ENCODE results near the gene SLC9A9. TPM values are rescaled to one million over a fixed set of nuclear protein-coding genes. Genes with fewer than 3 reads are reported as not detected.

Gene SLC9A9
- total and polyA plus RNA-seq, 2 of the 8 experiments (the other 6 are each of a cell fraction or from before 2014, with no cell fraction given), result 0.48 to 1.1 TPM

DNA sequence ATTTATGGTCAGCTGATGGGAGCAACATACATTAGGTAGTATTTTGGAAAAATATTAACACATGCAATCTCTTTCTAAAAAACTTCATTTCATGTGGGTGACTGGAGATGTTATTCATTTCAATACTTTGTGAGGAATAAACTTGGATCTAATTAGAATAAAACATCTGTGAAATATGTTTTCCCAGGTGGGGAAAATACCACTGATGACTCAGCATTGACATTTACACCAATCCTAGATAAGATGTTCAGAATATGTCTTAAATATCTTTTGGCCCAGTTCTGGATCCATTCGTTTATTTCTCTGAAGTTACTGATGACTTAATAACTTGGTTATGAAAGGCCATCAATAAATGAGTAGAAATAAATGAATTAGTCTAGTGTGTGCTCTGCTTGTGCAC lies 481.1 kb downstream of the SLC9A9 start:
- Histone ChIP-seq H3K56ac (replicated peaks; ENCODE audit: insufficient read length, low read depth, low read length) (no peak overlapping the region), H3K4me2 (ENCODE audit: insufficient read depth in 1 of 2, low read depth in 2 of 2, low read length in 2 of 2) (no peak overlapping the region), H3K14ac (ENCODE audit: insufficient read length) (no peak overlapping the region), H3K18ac (ENCODE audit: extremely low read depth, low read length) (no peak overlapping the region), H4K20me1 (replicated peaks in 1 of 2; ENCODE audit: control insufficient read depth in 1 of 2, insufficient read depth in 2 of 2, low read length in 2 of 2) (no peaks in the 10 kb centered on the region), H4K91ac (replicated peaks; ENCODE audit: insufficient read length, low read length) (no peak overlapping the region), H2AK5ac (ENCODE audit: low read depth, low read length) (no peak overlapping the region), H3K27ac (ENCODE audit: low read depth, low read length) (no peak overlapping the region), H4K5ac (ENCODE audit: insufficient read length, low read depth, low read length) (no peak overlapping the region), H2BK12ac (ENCODE audit: low read depth, low read length) (no peak overlapping the region), H2AFZ (ENCODE audit: low read length) (no peak overlapping the region), H2BK15ac (ENCODE audit: low read length) (no peak overlapping the region), H3K27me3 (replicated peaks in 1 of 4; ENCODE audit: control insufficient read depth in 3 of 4, extremely low read depth in 1 of 4, insufficient read depth in 3 of 4, low read length in 3 of 4) (no peaks in the 10 kb centered on the region), H3K79me2 (ENCODE audit: control insufficient read depth in 1 of 2, insufficient read depth in 2 of 2, low read length in 2 of 2) (no peaks in the 10 kb centered on the region), H3K4me3 (ENCODE audit: extremely low read depth in 1 of 4, insufficient read depth in 2 of 4, low read depth in 3 of 4, low read length in 4 of 4) (no peak overlapping the region), H3K4ac (replicated peaks; ENCODE audit: insufficient read length, low read depth, low read length) (no peak overlapping the region), H3K9me3 (ENCODE audit: insufficient read depth in 2 of 2, low read depth in 1 of 2, low read length in 1 of 2) (no peaks in the 10 kb centered on the region), H2BK5ac (ENCODE audit: low read depth, low read length) (no peak overlapping the region), H3K4me1 (replicated peaks in 1 of 4; ENCODE audit: control insufficient read depth in 3 of 4, insufficient read depth in 4 of 4, low read length in 3 of 4) (no peaks in the 10 kb centered on the region), H2BK20ac (ENCODE audit: low read length) (no peak overlapping the region), H4K8ac (ENCODE audit: extremely low read depth, insufficient read depth, low read length) (no peak overlapping the region), H3K36me3 (ENCODE audit: control insufficient read depth in 2 of 4, insufficient read depth in 4 of 4, low read length in 3 of 4) (no peaks in the 10 kb centered on the region), H2BK120ac (replicated peaks; ENCODE audit: low read depth, low read length) (no peak overlapping the region), H3K9ac (replicated peaks in 1 of 4; ENCODE audit: extremely low read depth in 1 of 4, low read depth in 3 of 4, low read length in 3 of 4) (no peak overlapping the region), H3K23ac (ENCODE audit: insufficient read length) (no peak overlapping the region), H3K79me1 (ENCODE audit: low read depth, low read length) (no peaks in the 10 kb centered on the region), H3K23me2 (ENCODE audit: low read depth, low read length) (no peaks in the 10 kb centered on the region)
- ChIA-PET CTCF (ENCODE audit: partially characterized antibody) (interaction anchor here (0.6 to 0.8 kb wide), 2 partner anchors 19 to 283 kb away, joined by 3 to 4 read pairs; no protein-coding TSS in a partner anchor), POLR2A (ENCODE audit: partially characterized antibody) (no interaction called here)
- DNase-seq (ENCODE audit: low read depth in 1 of 2, low spot score in 2 of 2) (no peak), FAIRE-seq (no peak)
- WGBS, 2 experiments (ENCODE audit: extremely low coverage in 1 of 2, insufficient coverage in 1 of 2, insufficient read length in 1 of 2, insufficient replicate concordance in 2 of 2, low coverage in 1 of 2, low lambda C conversion rate in 2 of 2, missing lambda C conversion rate in 1 of 2), result 89% methylated on average over 1 of the region's 1 CpG; no CpG with 5 or more reads in 1 of the 2 experiments
- TF ChIP-seq RXRA (IDR thresholded peaks at IDR 0.05; ENCODE audit: insufficient read depth, low read depth, low read length) (no peak), EP300 (IDR thresholded peaks at IDR 0.05; ENCODE audit: borderline replicate concordance in 1 of 2, low read depth in 2 of 2, low read length in 2 of 2) (no peak), PHF8 (conservative IDR thresholded peaks at IDR 0.05; ENCODE audit: low read depth, low read length) (no peak), BRCA1 (IDR thresholded peaks at IDR 0.05; ENCODE audit: low read depth, low read length) (no peak), TAF7 (optimal IDR thresholded peaks at IDR 0.05; ENCODE audit: borderline replicate concordance, low read depth, low read length) (no peak), GTF2F1 (IDR thresholded peaks at IDR 0.05; ENCODE audit: borderline replicate concordance, low read depth, low read length) (no peak), MAFK (IDR thresholded peaks at IDR 0.05; ENCODE audit: low read depth, low read length) (no peak)
- TF ChIP-seq, protein P1, sequence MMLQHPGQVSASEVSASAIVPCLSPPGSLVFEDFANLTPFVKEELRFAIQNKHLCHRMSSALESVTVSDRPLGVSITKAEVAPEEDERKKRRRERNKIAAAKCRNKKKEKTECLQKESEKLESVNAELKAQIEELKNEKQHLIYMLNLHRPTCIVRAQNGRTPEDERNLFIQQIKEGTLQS (IDR thresholded peaks at IDR 0.05; ENCODE audit: insufficient read depth, low read depth, low read length), result no peak
- TF ChIP-seq, protein P2, sequence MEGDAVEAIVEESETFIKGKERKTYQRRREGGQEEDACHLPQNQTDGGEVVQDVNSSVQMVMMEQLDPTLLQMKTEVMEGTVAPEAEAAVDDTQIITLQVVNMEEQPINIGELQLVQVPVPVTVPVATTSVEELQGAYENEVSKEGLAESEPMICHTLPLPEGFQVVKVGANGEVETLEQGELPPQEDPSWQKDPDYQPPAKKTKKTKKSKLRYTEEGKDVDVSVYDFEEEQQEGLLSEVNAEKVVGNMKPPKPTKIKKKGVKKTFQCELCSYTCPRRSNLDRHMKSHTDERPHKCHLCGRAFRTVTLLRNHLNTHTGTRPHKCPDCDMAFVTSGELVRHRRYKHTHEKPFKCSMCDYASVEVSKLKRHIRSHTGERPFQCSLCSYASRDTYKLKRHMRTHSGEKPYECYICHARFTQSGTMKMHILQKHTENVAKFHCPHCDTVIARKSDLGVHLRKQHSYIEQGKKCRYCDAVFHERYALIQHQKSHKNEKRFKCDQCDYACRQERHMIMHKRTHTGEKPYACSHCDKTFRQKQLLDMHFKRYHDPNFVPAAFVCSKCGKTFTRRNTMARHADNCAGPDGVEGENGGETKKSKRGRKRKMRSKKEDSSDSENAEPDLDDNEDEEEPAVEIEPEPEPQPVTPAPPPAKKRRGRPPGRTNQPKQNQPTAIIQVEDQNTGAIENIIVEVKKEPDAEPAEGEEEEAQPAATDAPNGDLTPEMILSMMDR (IDR thresholded peaks at IDR 0.05; ENCODE audit: control extremely low read depth in 1 of 3, insufficient read depth in 1 of 3, low read depth in 1 of 3, low read length in 3 of 3), result no peak
